Sigmoid colon (tissue), 7 donors: ENCODE results near the gene LSM2. TPM values are rescaled to one million over a fixed set of nuclear protein-coding genes. Genes with fewer than 3 reads are reported as not detected.

Experiments used
- DNase-seq: peaks from one replicate; pipeline ENCODE4 v3.0.0-alpha.2; 2019
- H3K27ac ChIP-seq, 4 donors: fragments of 200-600 bp; sonication (generic); one replicate each; pipeline ENCODE4 v1.5.1; 2016 to 2019; ENCODE audit warnings: mild to moderate bottlenecking in 1 of 4
- H3K27me3 ChIP-seq, 3 donors: fragments of 200-600 bp; sonication (generic); one replicate each; pipeline ENCODE4 v1.5.1; 2019; ENCODE audit warnings: mild to moderate bottlenecking in 1 of 3
- H3K36me3 ChIP-seq, 4 donors: fragments of 200-600 bp; sonication (generic); one replicate each; pipeline ENCODE4 v1.5.1; 2016 to 2019
- H3K4me1 ChIP-seq, 4 donors: fragments of 200-600 bp; sonication (generic); one replicate each; pipeline ENCODE4 v1.5.1; 2017 to 2019
- H3K4me3 ChIP-seq, 4 donors: fragments of 200-600 bp; sonication (generic); one replicate each; pipeline ENCODE4 v1.5.1; 2017 to 2019; ENCODE audit warnings: mild to moderate bottlenecking in 2 of 4, moderate library complexity in 1 of 4
- H3K9me3 ChIP-seq, 4 donors: fragments of 200-600 bp in 3 of 4; sonication (generic) in 3 of 4; one replicate each; pipeline versions ENCODE4 v1.5.1 to v1.6.1; 2013 to 2019
- EP300 ChIP-seq, 4 donors: sonication (generic); formaldehyde crosslinking; IDR thresholded peaks; one replicate each; pipeline ENCODE4 v1.6.1; 2017; ENCODE audit warnings: antibody characterized with exemption in 4 of 4
- POLR2A ChIP-seq, 2 donors: fragments of 450-650 bp; IDR thresholded peaks; one replicate each; pipeline ENCODE4 v1.6.1; 2016; ENCODE audit warnings: antibody characterized with exemption in 2 of 2, mild to moderate bottlenecking in 2 of 2, moderate library complexity in 2 of 2
- POLR2AphosphoS5 ChIP-seq, 4 donors: sonication (generic); formaldehyde crosslinking; IDR thresholded peaks; one replicate each; pipeline ENCODE4 v1.6.1; 2017; ENCODE audit warnings: antibody characterized with exemption in 4 of 4
- whole genome bisulfite sequencing, 2 donors: extraction: QIAGEN DNeasy Blood & Tissue Kit; methylation state at CpG; one replicate each; pipeline ENCODE4 v1.1.7; 2013; 5-methylcytosine and 5-hydroxymethylcytosine counted together
- intact Hi-C: fragments of 100-400 bp; cut with DNase I; formaldehyde crosslinking; loops from one replicate; pipeline ENCODE4 v1.15.1; 2023
- polyA plus RNA-seq, 3 donors: library from polyadenylated mRNA; stranded (reverse); fragments of 200-250 nt; gene quantifications; one replicate each; pipeline ENCODE4 v1.2.3, GENCODE V29; 2013
- total RNA-seq, 4 donors: library from RNA; depleted of rRNA; stranded (reverse); fragments of >200 nt; gene quantifications; one replicate each; pipeline ENCODE4 v1.1.0, GENCODE V29; 2016
- TF ChIP-seq, protein P1 (sequence below), 4 experiments: fragments of 450-650 bp in 3 of 4; fragments of 200-600 bp in 1 of 4; IDR thresholded peaks; one replicate each; pipeline ENCODE4 v1.5.1; 2016 to 2019; ENCODE audit warnings: antibody characterized with exemption in 4 of 4, mild to moderate bottlenecking in 3 of 4, moderate library complexity in 2 of 4
- donor health status: healthy with polysubstance abuse.
- donor health status: Bipolar disorder and iron deficiency.
- donor health status: healthy.

LSM2 gene
- total and polyA plus RNA-seq, 7 donors = 28.4 to 94.7 (median 49.9) TPM

DNA sequence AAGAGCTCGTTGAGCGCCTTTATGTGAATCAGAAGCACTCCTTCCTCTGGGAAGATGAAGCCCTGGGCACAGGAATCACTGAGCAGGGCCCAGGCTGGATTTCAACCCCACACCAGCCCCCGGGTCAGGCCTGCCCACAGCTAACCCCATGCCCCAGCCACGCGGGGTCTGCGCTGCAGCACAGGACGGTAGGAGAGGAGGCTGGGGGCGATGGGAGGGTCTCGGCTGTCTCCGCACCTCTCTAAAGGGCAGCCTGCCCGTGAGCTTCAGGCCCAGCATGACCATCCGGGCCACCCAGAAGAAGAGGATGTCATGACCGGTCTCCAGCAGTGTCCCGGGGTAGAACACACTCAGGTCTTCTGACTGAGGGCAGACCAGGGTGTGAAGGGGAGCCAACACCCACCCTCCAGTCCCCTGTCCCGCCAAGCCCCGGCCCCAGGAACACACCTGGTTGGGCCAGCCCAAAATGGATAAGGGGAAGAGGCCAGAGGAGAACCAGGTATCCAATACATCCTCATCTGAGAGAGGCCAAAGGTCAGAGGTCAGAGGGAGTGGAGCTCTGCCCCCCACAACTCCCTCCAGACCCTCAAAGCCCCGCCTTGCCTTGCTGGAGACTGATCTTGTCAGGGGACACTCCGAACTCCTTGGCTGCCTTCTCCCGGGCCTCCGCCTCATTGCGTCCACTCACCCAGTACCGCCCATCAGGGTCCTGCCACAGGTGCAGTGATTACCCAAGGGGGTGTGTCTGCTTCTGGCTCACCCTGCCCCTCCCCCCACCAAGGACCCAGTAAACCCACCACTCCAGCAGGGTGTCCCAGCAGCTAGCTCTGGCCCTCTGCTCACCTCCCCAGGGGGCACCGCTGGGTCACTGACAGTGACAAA lies 25.3 kb downstream of the LSM2 start:
- Histone ChIP-seq H3K4me3 (no peak overlapping the region), H3K27me3 (no peaks in the 10 kb centered on the region), H3K9me3 (no peaks in the 10 kb centered on the region), H3K27ac (no peak overlapping the region), H3K36me3 (peaks cover 17 to 79% (median 59%) of the 10 kb centered on the region in 4 donors), H3K4me1 (peaks cover 0 to 10% (median 9%) of the 10 kb centered on the region in 4 donors)
- WGBS, 2 donors = 95 to 96% methylated on average over 23 of the region's 23 CpGs
- no peak for DNase-seq
- TF ChIP-seq EP300 (IDR thresholded peaks at IDR 0.05) (no peak), POLR2AphosphoS5 (IDR thresholded peaks at IDR 0.05) (no peak), POLR2A (IDR thresholded peaks at IDR 0.05) (no peak)
- TF ChIP-seq, protein P1, sequence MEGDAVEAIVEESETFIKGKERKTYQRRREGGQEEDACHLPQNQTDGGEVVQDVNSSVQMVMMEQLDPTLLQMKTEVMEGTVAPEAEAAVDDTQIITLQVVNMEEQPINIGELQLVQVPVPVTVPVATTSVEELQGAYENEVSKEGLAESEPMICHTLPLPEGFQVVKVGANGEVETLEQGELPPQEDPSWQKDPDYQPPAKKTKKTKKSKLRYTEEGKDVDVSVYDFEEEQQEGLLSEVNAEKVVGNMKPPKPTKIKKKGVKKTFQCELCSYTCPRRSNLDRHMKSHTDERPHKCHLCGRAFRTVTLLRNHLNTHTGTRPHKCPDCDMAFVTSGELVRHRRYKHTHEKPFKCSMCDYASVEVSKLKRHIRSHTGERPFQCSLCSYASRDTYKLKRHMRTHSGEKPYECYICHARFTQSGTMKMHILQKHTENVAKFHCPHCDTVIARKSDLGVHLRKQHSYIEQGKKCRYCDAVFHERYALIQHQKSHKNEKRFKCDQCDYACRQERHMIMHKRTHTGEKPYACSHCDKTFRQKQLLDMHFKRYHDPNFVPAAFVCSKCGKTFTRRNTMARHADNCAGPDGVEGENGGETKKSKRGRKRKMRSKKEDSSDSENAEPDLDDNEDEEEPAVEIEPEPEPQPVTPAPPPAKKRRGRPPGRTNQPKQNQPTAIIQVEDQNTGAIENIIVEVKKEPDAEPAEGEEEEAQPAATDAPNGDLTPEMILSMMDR (IDR thresholded peaks at IDR 0.05) = no peak
- intact Hi-C loops = no loop called here

DNA sequence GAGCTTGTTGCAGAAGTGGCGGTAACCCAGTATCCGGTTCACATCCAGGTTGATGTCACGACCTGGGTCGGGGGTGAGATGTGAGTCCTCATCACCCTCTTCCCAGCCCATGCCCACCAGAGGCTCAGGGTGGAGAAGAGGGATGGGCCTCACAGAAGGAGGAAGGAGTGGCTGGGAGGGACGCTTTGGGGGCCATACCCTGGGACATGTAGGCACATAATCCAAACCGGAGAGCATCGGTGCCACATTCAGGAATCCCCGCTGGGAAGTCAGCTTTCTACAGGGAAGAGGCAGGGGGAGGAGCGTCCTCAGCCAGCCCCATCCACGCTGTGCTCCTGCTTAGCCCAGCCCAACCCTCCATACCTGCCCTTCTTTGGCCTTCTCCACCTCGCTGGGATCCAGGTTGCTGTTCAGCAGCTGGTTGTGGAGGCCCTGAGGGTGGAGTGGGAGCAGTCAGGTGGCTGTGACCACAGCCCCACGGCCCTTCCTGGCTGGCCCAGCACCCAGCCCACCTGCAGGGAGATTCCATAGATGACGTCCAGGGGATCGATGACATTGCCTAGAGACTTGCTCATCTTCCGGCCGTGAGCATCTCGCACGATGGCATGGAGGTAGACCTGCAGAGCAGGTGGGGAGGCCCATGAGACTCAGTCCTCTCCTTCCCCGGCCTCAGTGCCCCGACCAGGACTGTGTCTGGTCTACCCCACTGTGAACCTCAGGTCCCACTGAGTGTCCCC lies 26.1 kb downstream of the LSM2 start:
- WGBS, 2 donors = 90 to 93% methylated on average over 20 of the region's 20 CpGs
- intact Hi-C loops = no loop called here
- Histone ChIP-seq H3K4me3 (no peak overlapping the region), H3K4me1 (peaks cover 0 to 10% (median 10%) of the 10 kb centered on the region in 4 donors), H3K36me3 (peaks cover 17 to 73% (median 58%) of the 10 kb centered on the region in 4 donors), H3K27me3 (no peaks in the 10 kb centered on the region), H3K27ac (no peak overlapping the region), H3K9me3 (no peaks in the 10 kb centered on the region)
- DNase-seq = no peak
- TF ChIP-seq, protein P1 (IDR thresholded peaks at IDR 0.05) = no peak
- TF ChIP-seq POLR2AphosphoS5 (IDR thresholded peaks at IDR 0.05) (no peak), EP300 (IDR thresholded peaks at IDR 0.05) (no peak), POLR2A (IDR thresholded peaks at IDR 0.05) (no peak)

DNA sequence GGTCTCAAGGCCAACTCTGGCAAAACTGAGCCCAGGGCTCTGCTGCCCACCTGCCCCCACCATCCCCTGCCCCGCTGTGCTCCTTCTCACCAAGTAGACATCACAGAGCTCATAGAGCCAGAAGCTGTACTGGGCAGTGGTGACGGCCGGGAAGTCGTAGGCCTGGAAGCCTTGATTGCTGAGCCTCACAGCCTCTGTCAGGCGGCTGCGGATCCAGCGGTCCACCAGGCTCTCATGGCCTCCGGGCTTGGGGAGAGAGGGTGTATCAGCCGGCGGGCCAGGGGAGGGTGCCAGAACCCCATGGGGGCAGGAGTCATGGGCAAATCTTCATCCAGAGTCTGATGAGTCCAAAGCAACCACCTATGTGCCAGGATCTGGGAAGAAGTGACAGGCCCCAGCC lies 26.9 kb downstream of the LSM2 start:
- H3K4me1 ChIP-seq = peaks cover 0 to 10% (median 10%) of the 10 kb centered on the region in 4 donors
- no peak overlapping the region for H3K4me3 ChIP-seq
- no peaks in the 10 kb centered on the region for H3K27me3 ChIP-seq
- H3K9me3 ChIP-seq = no peaks in the 10 kb centered on the region
- intact Hi-C loops = no loop called here
- peaks cover 17 to 65% (median 51%) of the 10 kb centered on the region in 4 donors for H3K36me3 ChIP-seq
- WGBS, 2 donors = 95 to 97% methylated on average over 10 of the region's 10 CpGs
- no peak for DNase-seq
- TF ChIP-seq, protein P1 (IDR thresholded peaks at IDR 0.05) = no peak
- TF ChIP-seq EP300 (IDR thresholded peaks at IDR 0.05) = no peak
- no peak overlapping the region for H3K27ac ChIP-seq

DNA sequence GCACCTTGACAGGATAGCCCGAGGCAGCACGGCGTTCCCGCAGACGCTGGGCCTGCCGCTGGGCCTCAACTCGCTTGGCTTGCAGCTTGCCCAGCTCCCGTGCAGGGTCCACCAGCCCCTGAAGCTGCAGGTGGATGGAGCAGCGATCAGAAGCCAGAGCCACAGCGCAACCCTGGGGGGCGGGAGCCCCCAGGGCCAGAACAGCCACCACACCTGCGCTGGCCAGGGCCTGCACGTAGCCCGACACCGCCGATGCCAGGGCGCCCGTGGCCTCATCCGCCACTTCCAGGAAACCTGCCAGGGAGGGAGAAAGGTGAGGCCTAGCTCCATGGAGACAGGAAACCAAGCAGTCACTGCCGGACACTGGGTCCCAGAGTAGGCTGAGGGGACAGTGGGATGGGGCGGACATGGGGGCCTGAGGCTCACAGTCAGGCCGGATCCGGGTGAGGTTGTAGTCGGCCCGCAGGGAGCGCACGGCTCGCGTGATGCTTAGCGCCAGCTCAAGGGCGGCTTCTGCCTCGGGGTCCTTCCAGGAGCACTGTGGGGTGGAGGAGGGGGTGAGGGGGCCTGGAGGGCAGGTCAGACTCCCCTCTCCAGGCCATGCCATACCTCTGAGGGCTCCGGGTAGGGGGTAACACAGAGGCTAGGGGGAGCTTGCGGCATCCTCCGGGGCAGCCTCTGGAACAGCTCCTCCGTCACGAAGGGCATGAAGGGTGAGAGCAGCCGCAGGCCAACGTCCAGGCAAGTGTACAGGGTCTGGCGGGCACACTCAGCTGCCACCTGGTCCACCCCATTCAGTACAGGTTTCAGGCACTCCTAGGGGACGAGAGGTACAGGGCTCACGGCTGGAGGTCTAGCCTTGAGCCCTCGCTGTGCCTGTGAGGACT lies 27.5 kb downstream of the LSM2 start:
- no peak for TF ChIP-seq EP300 (IDR thresholded peaks at IDR 0.05)
- TF ChIP-seq POLR2AphosphoS5 (IDR thresholded peaks at IDR 0.05) = no peak
- no peak for TF ChIP-seq POLR2A (IDR thresholded peaks at IDR 0.05)
- TF ChIP-seq, protein P1 (IDR thresholded peaks at IDR 0.05) = no peak
- 92 to 95% methylated on average over 43 of the region's 43 CpGs for WGBS, 2 donors
- no peaks in the 10 kb centered on the region for H3K9me3 ChIP-seq
- H3K27ac ChIP-seq = no peak overlapping the region
- no peak overlapping the region for H3K4me3 ChIP-seq
- intact Hi-C loops = no loop called here
- peaks cover 11 to 59% (median 44%) of the 10 kb centered on the region in 4 donors for H3K36me3 ChIP-seq
- no peaks in the 10 kb centered on the region for H3K27me3 ChIP-seq
- DNase-seq = no peak
- H3K4me1 ChIP-seq = peaks cover 0 to 10% (median 10%) of the 10 kb centered on the region in 4 donors
